GM19328 (cell line): ENCODE data around the gene CGREF1.

Experiments
- ATAC-seq: cut with Tn5 transposase; IDR thresholded peaks from one replicate; pipeline ENCODE4 v1.9.1; 2021; ENCODE audit warnings: mild to moderate bottlenecking, moderate library complexity; ENCODE audit not compliant: unreplicated experiment

The CGREF1 gene

GRCh38 chr2:27089111-27089954, 29.6 kb downstream of the CGREF1 start:
- ATAC-seq: no peak

- ATAC-seq: no peak
Observed at GRCh38 chr2:27088634-27089033, 30.3 kb downstream of the CGREF1 start.

GRCh38 chr2:27087823-27088410, 31.0 kb downstream of the CGREF1 start:
- ATAC-seq: no peak

- peak; percentile 9 for ATAC-seq
Observed at GRCh38 chr2:27086724-27087593, 32.0 kb downstream of the CGREF1 start, which contains the start of gene KHK. KHK (plus strand) TSS chr2:27086772; CDS start chr2:27087260, 488 bp downstream.

GRCh38 chr2:27086090-27086723, 32.7 kb downstream of the CGREF1 start:
- ATAC-seq: peak; percentile 69

GRCh38 chr2:27085673-27086089, 33.2 kb downstream of the CGREF1 start:
- ATAC-seq: no peak

- no peak for ATAC-seq
Observed at GRCh38 chr2:27085062-27085672, 33.8 kb downstream of the CGREF1 start.

- ATAC-seq: no peak
Observed at GRCh38 chr2:27084297-27085061, 34.4 kb downstream of the CGREF1 start.

GRCh38 chr2:27083410-27084296, 35.3 kb downstream of the CGREF1 start:
- no peak for ATAC-seq

GRCh38 chr2:27082773-27083409, 36.0 kb downstream of the CGREF1 start:
- no peak for ATAC-seq

GRCh38 chr2:27081984-27082772, 36.8 kb downstream of the CGREF1 start:
- no peak for ATAC-seq

- no peak for ATAC-seq
Observed at GRCh38 chr2:27080603-27080936, 38.4 kb downstream of the CGREF1 start.

- no peak for ATAC-seq
Observed at GRCh38 chr2:27080140-27080469, 38.8 kb downstream of the CGREF1 start.

GRCh38 chr2:27079233-27080139, 39.4 kb downstream of the CGREF1 start:
- no peak for ATAC-seq

- ATAC-seq: no peak
Observed at GRCh38 chr2:27078267-27079194, 40.4 kb downstream of the CGREF1 start, which contains the start of gene EMILIN1. EMILIN1 (plus strand) TSS chr2:27078615; CDS start chr2:27079066, 451 bp downstream.
